Measurements from ENCODE around the gene PDGFD.

PDGFD gene

GRCh38 chr11:104092744-104093143, 71.2 kb downstream of the PDGFD start:
- DNase-seq: no peak

- no peak for DNase-seq
These were observed 72.5 kb downstream of the PDGFD start for GRCh38 chr11:104091281-104092096.

DNA sequence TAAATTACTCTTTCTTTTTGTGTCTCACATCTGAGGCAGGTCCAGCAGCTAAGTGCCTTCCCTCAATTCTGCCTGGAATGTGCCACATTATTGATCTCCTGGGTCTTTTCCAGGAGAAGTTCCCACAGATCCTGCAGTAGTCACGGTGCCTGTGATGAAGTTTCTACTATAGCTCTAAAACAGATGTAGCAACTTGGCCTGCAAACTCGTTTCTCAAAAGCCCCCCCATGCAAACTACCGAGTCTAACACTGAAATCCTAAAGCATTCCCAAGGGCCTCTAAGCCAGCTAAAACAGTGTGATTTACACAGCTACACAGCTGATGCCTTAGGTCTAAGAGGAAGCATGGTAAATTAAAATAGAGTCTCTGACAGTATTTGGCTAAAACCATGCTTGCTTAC, 73.2 kb downstream of the PDGFD start:
- peak; percentile 67 for DNase-seq

DNA sequence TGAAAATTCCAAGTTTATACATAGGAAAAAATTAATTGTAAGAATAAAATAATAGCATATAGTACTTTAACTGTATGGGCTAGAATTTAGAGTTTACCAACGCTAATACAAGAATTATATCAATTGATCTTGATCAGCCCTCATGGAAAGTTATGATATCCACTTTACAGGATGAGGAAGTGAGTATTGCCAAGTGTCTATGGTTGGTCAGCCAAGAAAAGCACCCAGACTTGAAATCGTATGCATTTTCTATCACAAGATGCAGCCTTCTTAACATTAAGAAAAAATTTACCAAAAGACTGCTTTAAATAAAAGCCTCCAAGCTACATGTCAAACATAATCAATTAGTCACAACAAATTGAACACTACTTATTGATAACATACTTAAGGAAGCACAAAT, 74.5 kb downstream of the PDGFD start:
- DNase-seq: no peak

DNA sequence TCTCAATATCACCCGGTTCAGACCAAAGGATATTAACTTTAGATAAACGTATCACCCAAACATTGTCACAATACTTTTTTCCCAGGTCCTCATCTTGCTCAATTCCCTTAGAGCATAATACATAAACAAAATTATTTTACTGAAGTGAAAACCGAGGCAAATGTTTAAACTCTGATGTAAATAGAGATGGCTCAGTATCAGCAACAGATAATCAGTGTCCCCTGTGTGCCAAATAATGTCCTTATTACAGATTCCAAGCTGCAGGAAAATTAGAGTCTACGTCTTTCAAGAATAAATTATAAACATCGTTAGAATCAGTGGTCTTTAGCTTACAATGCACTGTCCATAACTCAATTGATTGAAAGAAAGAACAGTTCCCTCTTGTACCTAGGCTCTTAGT, 77.3 kb downstream of the PDGFD start:
- no peak for DNase-seq

DNA sequence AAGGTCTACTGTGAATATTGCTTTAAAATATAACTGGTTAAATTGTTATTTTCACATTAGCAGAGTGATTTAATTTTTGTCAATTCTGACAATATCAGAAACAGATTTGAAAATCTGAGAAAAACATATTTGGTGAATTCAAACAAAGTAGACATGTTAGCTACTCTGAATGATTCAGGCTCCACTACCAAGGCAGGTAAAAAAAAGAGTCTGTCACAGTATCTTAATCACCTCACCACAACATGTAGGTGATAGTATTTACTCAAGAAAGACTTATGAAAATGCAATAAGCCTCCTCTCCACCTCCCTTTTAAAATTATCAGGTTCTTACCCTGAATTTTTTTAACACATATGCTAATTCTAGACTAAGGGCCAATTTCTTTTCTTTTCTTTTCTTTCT, 85.0 kb downstream of the PDGFD start:
- no peak for DNase-seq

DNA sequence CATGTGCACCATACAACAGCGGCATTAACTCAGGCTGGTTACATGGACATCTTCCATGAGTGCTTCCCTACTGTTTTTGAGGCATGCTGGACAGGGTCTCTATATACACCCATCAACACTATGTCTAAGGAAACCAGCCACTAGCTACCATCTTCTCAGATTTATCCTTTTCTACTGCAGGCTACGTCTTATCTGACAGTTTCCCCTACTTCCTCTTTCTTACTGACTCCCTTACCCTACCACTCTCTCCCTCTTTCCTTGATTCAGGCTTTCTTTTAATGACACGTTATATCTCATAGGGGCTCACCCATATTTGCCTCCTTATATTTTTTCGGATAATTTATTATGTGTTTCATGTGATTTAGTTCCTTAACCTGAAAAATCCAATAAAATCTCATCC, 85.7 kb downstream of the PDGFD start:
- no peak for DNase-seq

DNA sequence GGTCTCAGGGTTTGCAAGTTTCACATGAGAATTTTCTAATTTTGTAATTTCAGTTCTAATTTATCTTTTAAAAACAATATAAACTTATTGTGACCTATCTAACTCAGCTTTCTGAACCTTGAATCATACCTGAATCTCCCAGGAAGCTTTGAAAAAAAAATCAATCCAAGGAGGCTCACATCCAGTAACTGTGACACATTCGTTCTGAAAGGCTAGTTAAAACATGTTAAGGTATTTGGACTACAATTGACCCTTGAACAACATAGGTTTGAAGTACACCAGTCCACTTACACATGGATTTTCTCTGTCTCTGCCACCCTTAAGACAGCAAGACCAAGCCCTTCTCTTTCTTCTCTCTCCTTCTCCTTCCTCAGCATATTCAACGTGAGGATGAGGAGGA, 87.5 kb downstream of the PDGFD start:
- no peak for DNase-seq

DNA sequence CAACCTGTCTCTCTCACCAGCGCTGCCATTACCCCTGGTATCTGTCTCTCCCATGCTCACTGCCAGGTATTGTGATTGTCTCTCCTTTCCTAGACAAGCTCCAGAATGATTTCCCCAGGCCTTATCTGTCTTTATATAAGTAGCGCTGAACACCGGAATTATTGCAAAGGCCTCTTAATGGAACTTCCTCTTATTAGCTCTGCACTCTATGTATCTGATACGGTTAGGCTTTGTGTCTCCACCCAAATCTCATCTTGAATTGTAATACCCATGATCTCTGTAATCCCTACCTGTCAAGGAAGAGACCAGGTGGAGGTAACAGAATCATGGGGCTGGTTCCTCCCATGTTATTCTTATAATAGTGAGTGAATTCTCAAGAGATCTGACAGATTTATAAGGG, 88.2 kb downstream of the PDGFD start:
- no peak for DNase-seq

- no peak for DNase-seq
These were observed 88.9 kb downstream of the PDGFD start for GRCh38 chr11:104075091-104075490.

- DNase-seq: no peak
These were observed 89.8 kb downstream of the PDGFD start for GRCh38 chr11:104073950-104074705.

GRCh38 chr11:104067534-104067933, 96.4 kb downstream of the PDGFD start:
- no peak for DNase-seq

GRCh38 chr11:104064034-104064630, 99.8 kb downstream of the PDGFD start:
- DNase-seq: no peak

- no peak for DNase-seq
These were observed 102.0 kb downstream of the PDGFD start for GRCh38 chr11:104061853-104062521.

DNA sequence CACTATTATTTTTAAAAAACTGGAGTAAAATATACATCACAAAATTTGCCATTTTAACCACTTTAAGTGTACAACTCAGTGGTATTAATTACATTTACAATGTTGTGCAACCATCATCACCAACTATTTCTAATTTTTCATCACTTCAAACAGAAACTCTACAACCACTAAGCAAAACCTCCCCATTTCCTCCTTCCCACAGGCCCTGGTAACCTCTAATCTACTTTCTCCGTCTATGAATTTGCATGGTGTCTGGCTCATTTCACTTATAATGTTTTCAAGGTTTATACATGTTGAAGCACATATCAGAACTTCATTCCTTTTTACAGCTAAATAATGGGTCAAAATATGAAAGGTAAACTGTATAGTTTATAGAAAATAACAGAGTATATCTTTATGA, 103.1 kb downstream of the PDGFD start:
- DNase-seq: no peak

- no peak for DNase-seq
These were observed 103.7 kb downstream of the PDGFD start for GRCh38 chr11:104060004-104060794.

DNA sequence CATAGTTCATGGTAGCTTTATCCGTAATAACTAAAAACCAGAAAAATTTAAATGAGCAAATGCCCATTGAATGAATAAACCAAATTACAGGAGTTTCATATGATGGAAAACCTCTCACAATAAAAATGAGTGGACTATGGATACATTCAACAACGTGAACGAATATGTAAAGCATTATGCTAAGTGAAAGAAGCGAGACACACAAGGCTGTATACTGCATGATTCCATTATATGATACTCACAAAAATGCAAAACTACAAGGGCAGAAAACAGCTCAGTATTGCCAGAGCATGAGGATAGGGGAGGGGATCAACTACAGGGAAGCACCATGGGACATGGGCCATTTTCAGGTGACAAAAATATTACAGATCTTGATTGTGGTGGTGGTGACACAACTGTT, 105.3 kb downstream of the PDGFD start:
- DNase-seq: no peak

GRCh38 chr11:104057908-104058307, 106.0 kb downstream of the PDGFD start:
- no peak for DNase-seq

DNA sequence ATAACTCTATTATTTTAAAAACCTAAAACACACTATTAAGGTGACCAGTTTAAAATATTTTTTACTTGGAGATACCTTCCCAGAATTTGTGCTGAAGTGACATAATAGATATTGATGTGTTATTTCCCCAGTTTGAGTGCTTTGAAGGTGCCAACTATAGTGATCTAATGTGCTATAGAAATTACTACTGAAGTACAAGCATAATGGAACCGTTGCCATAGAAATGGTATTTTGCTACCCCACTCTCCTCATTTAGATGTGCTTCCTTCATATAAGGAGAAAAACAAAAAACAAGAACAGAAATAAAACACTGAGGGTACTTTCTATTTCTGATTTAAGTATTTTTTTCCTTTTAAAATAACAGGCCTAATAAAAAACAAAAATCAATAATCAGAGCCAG, 108.4 kb downstream of the PDGFD start:
- DNase-seq: no peak

DNA sequence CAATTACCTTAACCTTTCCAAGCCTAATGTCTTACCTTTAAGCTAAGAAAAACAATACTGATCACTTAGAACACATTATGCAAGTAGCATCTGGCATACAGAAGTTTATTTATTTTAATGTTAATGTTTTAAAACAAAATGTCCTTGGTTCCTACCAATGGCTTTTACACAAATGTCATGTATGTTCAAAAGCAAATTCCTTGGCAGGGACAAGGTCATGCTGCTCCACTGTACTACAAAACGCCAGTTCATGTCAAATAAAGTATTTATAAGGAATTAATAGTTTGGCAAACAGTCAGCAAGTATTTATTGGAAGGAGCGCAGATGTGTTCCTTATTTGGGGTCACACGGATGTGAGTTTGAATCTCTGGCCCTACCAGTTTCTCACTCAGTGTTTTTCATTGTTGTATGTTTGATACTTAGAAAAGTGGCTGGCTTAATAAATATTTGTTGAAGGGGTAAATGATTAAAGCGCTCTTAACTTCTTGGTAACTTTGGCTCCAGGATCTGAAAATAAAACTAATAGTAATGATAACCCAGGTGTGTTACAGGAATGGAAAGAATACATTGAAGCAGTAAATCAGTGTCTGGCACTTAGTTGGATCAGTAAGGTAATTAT, 108.9 kb downstream of the PDGFD start:
- no peak for DNase-seq

DNA sequence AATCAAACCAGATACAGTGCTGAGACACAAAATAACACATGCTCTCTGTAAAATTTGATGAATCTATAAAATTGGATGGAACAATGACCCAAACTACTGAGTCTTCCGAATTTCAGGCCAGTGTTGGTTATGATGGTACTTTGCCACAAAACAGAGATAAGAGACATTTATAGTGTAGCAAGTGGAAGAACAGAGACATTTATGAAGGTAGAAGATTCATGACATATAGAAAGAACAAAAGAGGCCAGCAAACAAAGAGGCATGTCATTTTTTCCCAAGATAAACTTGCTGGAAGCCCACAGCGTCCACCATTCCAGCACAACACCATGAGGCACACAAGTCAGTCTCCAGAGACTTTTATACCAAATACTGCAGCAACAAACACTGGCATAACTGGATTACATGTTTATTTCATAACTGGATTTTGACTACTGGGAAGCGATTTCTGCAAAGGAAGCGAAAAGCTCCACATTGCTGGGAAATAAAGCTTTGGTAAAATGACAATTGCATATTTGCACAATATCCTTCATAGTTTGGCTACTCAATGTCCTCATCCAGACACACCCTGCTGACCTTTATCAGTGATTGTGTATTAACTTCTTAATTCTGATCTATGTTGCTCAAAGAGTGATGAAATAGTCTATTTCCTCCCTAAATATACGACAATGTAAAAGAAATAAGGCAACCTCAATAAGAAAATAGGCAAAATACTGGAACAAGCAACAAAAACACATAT, 110.0 kb downstream of the PDGFD start:
- DNase-seq: no peak
